HG03575 (cell line): ENCODE measurements around the gene TMEM129.

Experiments used
- ATAC-seq: cut with Tn5 transposase; IDR thresholded peaks from one replicate; pipeline ENCODE4 v1.9.1; 2021; ENCODE audit not compliant: unreplicated experiment, insufficient number of reproducible peaks, low FRiP score; ENCODE audit errors: extremely low read depth

Gene TMEM129

DNA sequence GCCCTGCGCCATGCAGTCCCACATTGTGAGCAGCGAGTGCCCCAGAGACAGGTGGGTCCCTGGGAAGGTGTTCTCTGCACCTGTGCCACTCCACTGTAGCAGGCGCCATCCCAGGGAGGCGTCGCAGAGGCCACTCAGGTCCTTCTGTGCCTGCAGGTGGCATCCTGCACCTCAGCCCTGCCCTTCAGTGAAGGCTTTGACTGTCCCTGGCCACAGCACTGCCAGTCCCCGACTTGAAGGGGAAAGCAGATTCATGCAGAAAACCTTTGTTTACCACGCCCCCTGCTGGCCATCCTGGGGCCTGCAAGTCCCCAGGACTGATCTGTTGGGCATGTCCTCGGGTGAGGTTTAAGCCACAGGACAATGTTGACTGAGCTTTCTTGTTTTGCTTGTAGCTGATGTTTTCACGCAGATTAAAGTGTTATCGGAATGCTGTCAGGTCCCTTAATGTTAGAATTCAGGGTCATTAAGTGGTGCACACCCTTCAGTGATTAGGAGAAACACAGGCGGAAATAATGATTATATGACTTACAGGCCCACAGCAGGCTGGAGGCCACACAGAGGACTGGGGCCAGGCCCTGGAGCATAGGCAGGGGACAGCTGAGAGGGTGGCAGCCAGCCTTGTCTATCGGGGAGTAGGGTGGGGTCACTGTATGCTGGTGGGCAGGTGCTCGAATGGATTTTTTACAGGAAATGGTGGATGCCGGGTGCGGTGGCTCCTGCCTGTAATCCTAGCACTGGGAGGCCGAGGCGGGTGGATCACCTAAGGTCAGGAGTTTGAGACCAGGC lies 5.2 kb upstream of the TMEM129 start:
- ATAC-seq: no peak

- ATAC-seq: no peak
These were observed 4.4 kb upstream of the TMEM129 start for GRCh38 chr4:1725521-1725920.

GRCh38 chr4:1723131-1723801 lies 2.1 kb upstream of the TMEM129 start:
- ATAC-seq: no peak

- no peak for ATAC-seq
These were observed 1.5 kb upstream of the TMEM129 start for GRCh38 chr4:1722551-1723118.

GRCh38 chr4:1721666-1722550 lies 785 bp upstream of the TMEM129 start:
- no peak for ATAC-seq

- ATAC-seq: no peak
These were observed 750 bp downstream of the TMEM129 start for GRCh38 chr4:1720163-1720983.

DNA sequence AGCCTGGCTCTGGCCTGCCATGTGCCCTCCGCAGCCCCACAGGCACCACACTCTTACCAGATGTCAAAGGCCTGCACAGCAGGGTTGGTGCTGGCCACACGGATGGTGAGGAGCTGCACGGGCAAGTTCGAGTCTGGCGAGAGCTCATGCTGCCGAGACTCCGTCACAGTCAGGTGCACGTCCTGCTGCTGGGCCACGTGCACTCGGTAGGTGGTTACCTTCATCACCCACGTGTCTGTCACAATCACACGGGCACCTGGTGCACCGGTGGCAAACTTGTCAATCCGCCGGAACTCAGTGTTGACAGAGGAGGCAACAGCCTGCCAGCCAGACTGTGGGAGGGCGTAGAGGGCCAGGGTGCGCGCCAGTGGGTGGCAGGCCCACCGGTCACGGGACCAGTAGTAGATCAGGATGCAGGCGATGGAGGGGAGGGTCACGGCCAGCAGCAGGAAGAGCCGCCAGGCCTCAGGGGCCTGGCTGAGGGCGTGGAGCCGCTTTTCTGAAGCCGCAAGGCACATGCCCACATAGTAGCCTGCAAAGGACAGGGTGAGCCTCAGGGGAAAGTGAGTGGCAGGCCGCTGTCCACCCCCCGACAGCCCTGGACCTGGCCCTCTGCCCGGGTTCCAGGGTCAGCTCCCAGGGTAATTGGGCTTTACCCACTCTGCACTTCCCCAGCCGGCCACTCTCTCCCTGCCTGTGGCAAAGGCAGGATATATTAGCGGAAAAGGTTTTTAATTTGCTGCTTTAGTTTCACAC lies 2.9 kb downstream of the TMEM129 start:
- ATAC-seq: no peak

- ATAC-seq: no peak
These were observed 3.7 kb downstream of the TMEM129 start for GRCh38 chr4:1717129-1718094.

GRCh38 chr4:1716065-1716945 lies 4.8 kb downstream of the TMEM129 start:
- no peak for ATAC-seq

GRCh38 chr4:1715002-1715758 lies 5.9 kb downstream of the TMEM129 start:
- ATAC-seq: no peak

DNA sequence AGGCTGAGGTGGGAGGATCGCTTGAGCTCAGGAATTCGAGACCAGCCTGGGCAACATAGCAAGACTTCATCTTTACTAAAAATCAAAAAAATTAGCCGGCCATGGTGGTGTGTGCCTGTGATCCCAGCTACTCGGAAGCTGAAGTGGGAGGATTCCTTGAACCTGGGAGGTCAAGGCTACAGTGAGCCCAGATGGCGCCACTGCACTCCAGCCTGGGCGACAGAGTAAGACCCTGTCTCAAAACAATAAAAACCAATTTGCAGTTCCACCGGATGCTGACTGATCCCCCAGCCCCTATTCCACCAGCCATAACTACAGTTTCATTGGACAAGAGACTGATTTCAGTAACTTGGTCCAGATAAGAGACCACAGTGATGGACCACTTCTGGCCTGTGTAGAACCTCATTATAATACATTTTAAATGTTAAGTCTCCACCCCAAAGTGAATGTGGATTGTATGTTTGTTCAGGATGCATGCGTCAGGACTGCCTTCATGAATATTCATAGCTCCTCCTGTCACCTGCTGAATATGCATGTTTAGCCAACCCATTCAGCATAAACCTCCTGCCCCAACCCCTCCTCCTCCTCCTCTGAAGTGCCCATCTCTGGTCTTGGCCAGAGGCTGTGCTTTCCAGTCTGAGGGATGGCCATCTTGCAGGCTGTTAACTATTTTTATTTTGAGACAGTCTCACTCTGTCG lies 6.7 kb downstream of the TMEM129 start:
- no peak for ATAC-seq

GRCh38 chr4:1713003-1713851 lies 7.9 kb downstream of the TMEM129 start:
- no peak for ATAC-seq

- ATAC-seq: peak; percentile 32
These were observed 8.7 kb downstream of the TMEM129 start, which contains the start of gene SLBP for GRCh38 chr4:1712216-1713002. SLBP (minus strand) TSS chr4:1712319; CDS start chr4:1712188, 131 bp downstream.
